Panc1 (cell line): Measurements from ENCODE around the gene FUBP1.

Experiments used
- POLR2AphosphoS5 ChIP-seq: IDR thresholded peaks from 2 replicates; pipeline ENCODE4 v1.6.1; 2012; ENCODE audit warnings: mild to moderate bottlenecking, low read depth, low read length, moderate library complexity
- TF ChIP-seq, protein P1 (sequence below): fragments of 450-650 bp; IDR thresholded peaks from 2 replicates; pipeline ENCODE4 v1.5.1; 2017; ENCODE audit warnings: mild to moderate bottlenecking

DNA sequence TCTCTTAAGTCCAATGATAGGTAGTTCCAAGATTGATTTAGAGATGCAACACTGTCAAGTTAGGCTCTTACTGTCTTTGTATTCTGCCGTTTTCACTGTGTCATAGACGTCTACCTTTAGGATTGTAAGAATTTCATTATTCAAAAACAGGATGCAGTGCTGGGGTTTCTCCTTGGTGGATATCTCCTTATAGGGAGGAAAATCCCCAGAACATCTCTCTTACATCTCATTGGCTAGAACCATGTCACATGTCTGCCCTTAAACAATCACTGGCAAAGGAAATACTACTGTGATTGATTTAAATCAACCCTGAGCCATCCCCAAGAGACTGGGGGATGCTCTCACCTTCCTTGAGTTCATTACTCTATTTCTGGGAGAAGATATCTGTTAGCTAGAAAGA, 10.9 kb upstream of the FUBP1 start:
- TF ChIP-seq, protein P1, sequence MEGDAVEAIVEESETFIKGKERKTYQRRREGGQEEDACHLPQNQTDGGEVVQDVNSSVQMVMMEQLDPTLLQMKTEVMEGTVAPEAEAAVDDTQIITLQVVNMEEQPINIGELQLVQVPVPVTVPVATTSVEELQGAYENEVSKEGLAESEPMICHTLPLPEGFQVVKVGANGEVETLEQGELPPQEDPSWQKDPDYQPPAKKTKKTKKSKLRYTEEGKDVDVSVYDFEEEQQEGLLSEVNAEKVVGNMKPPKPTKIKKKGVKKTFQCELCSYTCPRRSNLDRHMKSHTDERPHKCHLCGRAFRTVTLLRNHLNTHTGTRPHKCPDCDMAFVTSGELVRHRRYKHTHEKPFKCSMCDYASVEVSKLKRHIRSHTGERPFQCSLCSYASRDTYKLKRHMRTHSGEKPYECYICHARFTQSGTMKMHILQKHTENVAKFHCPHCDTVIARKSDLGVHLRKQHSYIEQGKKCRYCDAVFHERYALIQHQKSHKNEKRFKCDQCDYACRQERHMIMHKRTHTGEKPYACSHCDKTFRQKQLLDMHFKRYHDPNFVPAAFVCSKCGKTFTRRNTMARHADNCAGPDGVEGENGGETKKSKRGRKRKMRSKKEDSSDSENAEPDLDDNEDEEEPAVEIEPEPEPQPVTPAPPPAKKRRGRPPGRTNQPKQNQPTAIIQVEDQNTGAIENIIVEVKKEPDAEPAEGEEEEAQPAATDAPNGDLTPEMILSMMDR, result no peak
- no peak for TF ChIP-seq POLR2AphosphoS5
